ENCODE data around the gene HSF4. TPM values are rescaled to one million over a fixed set of nuclear protein-coding genes. Genes with fewer than 3 reads are reported as not detected.
A peak's percentile ranks its signal among the peaks of the same experiment; 100 is the strongest.

The HSF4 gene
- total RNA-seq, 5 donors from 2014 or later (not counting 1 experiment from before 2014, with no cell fraction given) = 22.3 to 66.3 (median 39.1) TPM

DNA sequence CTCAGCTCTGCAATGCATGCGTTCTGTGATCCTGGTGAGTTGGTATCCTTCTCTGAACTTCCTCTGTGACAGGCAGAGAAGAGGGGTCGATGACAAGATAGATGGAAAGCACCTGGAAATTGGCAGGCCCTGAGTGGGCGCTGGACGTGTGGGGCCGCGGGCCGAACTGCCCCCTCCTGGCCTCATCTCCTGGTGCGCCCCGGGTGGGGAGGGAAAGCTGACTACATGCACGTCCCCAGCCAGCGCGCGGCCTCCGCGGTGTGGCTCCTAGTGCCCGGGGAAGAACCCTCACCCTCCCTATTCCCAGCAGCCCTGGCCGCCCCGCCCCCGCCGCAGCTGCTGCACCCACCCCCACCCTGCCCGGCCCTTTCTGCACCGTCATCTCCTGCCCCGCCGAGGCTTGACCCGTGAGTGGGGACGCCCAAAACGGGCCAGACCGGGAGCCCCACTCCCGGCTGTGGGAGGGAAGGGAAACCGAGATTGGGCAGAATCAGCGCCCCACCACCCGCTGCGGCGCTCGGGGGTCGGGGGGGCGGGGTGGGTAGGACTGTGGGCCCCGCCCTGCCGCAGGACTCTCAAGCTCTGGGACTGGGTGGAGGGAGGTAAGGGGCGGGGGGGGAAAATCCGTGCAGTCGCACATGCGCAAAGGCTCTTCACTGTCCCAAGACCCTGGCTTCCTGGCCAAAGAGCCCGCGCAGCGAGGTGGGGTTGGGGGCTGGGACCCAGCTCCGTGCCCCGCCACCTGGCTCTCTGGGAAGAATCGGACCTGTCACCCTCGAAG, 5.8 kb downstream of the HSF4 start, which contains the start of gene NOL3:
TSS of gene NOL3 (plus strand) at position 371 of the 781 bp plus-strand sequence.
- Histone ChIP-seq H3K4me1 (ENCODE audit: control insufficient read depth in 1 of 2, extremely low read depth in 1 of 2, insufficient read depth in 2 of 2, low read length in 2 of 2) (peaks cover 3 to 55% of the 10 kb centered on the region in 2 experiments), H3K9me3 (no peaks in the 10 kb centered on the region), H3K27me3 (replicated peaks in 1 of 2; ENCODE audit: control insufficient read depth in 2 of 2, extremely low read depth in 1 of 2, insufficient read depth in 2 of 2, low read length in 1 of 2) (peaks cover 17 to 96% of the 10 kb centered on the region in 2 experiments), H3K36me3 (ENCODE audit: control insufficient read depth in 2 of 2, extremely low read depth in 1 of 2, insufficient read depth in 1 of 2, low read length in 1 of 2) (no peaks in the 10 kb centered on the region), H3K27ac (ENCODE audit: low read length) (no peak within 1 kb of the TSS), H3K4me3 (ENCODE audit: control insufficient read depth in 1 of 2, extremely low read depth in 1 of 2, low read length in 1 of 2) (peak within 1 kb of the TSS; percentile 23 to 24)
- Mint-ChIP-seq H3K36me3 (no peaks in the 10 kb centered on the region), H3K27me3 (peaks cover 52 to 73% of the 10 kb centered on the region in 2 donors), H3K27ac (peak within 1 kb of the TSS in 1 of 2 donors; percentile 48), H3K4me1 (peaks cover 24 to 51% (median 25%) of the 10 kb centered on the region in 3 donors), H3K4me3 (peak within 1 kb of the TSS; percentile 41 to 75 (median 57)), H3K9me3 (no peaks in the 10 kb centered on the region)
- CTCF ChIA-PET = interaction anchor here in 1 of 2 donors (0.6 kb wide), 1 partner anchor 226 kb away, joined by 3 read pairs; no protein-coding TSS in a partner anchor
- ATAC-seq (replicated peaks in 1 of 4) (no peak), DNase-seq (no peak)
- POLR2A ChIA-PET = no interaction called here
- WGBS (ENCODE audit: insufficient coverage) = 6% methylated on average over 27 of the region's 50 CpGs

DNA sequence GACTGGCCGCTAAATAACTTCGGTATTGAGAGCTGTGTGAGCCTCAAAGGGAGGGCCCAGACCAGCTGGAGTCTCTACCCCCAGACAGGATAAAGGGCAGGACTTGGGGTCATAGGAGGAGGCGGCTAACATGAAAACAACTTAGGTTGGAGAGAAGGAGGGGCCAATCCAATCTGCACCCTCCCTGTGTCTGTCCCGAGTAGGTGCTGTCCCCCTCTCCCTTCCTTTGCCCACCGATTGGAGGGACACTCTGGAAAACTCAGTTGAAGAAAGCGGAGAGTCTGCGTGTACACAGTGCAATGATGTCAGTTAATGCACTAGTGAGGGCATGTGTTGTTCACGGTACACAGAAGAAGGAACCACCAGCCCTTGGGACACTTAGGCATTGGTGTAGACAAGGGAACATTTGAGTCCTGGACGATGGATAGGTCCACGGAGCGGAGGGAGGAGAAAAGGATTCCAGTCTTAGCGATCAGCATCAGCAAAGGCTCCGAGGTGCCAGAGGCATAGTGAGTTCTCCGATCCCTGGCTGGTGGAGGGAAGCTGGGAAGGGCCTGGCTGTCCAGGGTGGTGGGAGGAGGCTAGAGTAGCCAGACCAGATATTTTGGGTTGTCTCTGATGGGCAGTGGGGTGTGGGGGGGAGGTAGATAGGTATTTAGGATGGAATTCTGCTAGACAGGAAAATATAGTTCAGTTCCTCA, 6.6 kb downstream of the HSF4 start:
- peaks cover 52 to 69% of the 10 kb centered on the region in 2 donors for H3K27me3 Mint-ChIP-seq
- peaks cover 25 to 49% (median 25%) of the 10 kb centered on the region in 3 donors for H3K4me1 Mint-ChIP-seq
- peak overlapping the region in 1 of 3 donors; percentile 7 for H3K4me3 Mint-ChIP-seq
- Histone ChIP-seq H3K27me3 (replicated peaks in 1 of 2; ENCODE audit: control insufficient read depth in 2 of 2, extremely low read depth in 1 of 2, insufficient read depth in 2 of 2, low read length in 1 of 2) (peaks cover 19 to 93% of the 10 kb centered on the region in 2 experiments), H3K9me3 (no peaks in the 10 kb centered on the region), H3K4me1 (ENCODE audit: control insufficient read depth in 1 of 2, extremely low read depth in 1 of 2, insufficient read depth in 2 of 2, low read length in 2 of 2) (peaks cover 3 to 52% of the 10 kb centered on the region in 2 experiments), H3K27ac (ENCODE audit: low read length) (no peak overlapping the region), H3K4me3 (ENCODE audit: control insufficient read depth in 1 of 2, extremely low read depth in 1 of 2, low read length in 1 of 2) (no peak overlapping the region), H3K36me3 (ENCODE audit: control insufficient read depth in 2 of 2, extremely low read depth in 1 of 2, insufficient read depth in 1 of 2, low read length in 1 of 2) (no peaks in the 10 kb centered on the region)
- POLR2A ChIA-PET = no interaction called here
- H3K27ac Mint-ChIP-seq = peak overlapping the region in 1 of 2 donors; percentile 48
- no peak for DNase-seq
- no peaks in the 10 kb centered on the region for H3K36me3 Mint-ChIP-seq
- CTCF ChIA-PET = no interaction called here
- no peak for ATAC-seq (replicated peaks in 1 of 4)
- 84% methylated on average over 8 of the region's 14 CpGs for WGBS (ENCODE audit: insufficient coverage)
- H3K9me3 Mint-ChIP-seq = no peaks in the 10 kb centered on the region

DNA sequence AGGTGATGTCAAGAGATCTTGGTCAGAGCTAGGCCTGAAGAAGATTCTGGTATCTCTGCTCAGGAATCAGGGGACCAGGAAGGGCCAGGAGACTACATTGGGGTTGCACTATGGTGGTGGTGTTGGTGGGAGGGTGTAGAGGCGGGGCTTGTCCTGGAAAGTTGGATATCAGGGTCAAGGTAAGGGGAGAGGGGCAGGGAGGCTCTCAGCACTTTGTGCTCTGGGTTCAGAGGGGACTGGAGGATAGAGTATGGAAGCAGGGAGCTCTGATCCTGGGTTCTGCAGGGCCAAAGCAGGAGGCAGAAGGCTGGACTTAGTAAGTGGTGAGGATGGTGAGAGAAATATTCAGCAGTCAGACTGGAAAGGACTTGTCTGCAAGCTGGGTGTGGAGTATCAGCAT, 8.8 kb downstream of the HSF4 start:
- ChIA-PET POLR2A (no interaction called here), CTCF (interaction anchor here (0.5 to 2.0 kb wide), 4 partner anchors 13 to 154 kb away, joined by 4 to 7 read pairs (median 5); partner anchors contain the start of genes FBXL8 (in 1 of the 2) and TRADD (in 1 of the 2))
- Mint-ChIP-seq H3K27me3 (peaks cover 46 to 58% of the 10 kb centered on the region in 2 donors), H3K27ac (peak overlapping the region; percentile 39 to 65), H3K4me1 (peaks cover 30 to 55% (median 32%) of the 10 kb centered on the region in 3 donors), H3K9me3 (no peaks in the 10 kb centered on the region), H3K36me3 (no peaks in the 10 kb centered on the region), H3K4me3 (peak overlapping the region; percentile 74 to 87 (median 79))
- peaks cover 25 to 86% of the 10 kb centered on the region in 2 experiments for H3K27me3 ChIP-seq (replicated peaks in 1 of 2; ENCODE audit: control insufficient read depth in 2 of 2, extremely low read depth in 1 of 2, insufficient read depth in 2 of 2, low read length in 1 of 2)
- peaks cover 3 to 63% of the 10 kb centered on the region in 2 experiments for H3K4me1 ChIP-seq (ENCODE audit: control insufficient read depth in 1 of 2, extremely low read depth in 1 of 2, insufficient read depth in 2 of 2, low read length in 2 of 2)
- 100% methylated on average over 1 of the region's 1 CpG for WGBS (ENCODE audit: insufficient coverage)
- ATAC-seq (replicated peaks in 1 of 4) (no peak), DNase-seq (no peak)
- no peak overlapping the region for H3K27ac ChIP-seq (ENCODE audit: low read length)
- H3K4me3 ChIP-seq (ENCODE audit: control insufficient read depth in 1 of 2, extremely low read depth in 1 of 2, low read length in 1 of 2) = peak overlapping the region; percentile 44 to 55
- H3K36me3 ChIP-seq (ENCODE audit: control insufficient read depth in 2 of 2, extremely low read depth in 1 of 2, insufficient read depth in 1 of 2, low read length in 1 of 2) = no peaks in the 10 kb centered on the region
- H3K9me3 ChIP-seq = no peaks in the 10 kb centered on the region

DNA sequence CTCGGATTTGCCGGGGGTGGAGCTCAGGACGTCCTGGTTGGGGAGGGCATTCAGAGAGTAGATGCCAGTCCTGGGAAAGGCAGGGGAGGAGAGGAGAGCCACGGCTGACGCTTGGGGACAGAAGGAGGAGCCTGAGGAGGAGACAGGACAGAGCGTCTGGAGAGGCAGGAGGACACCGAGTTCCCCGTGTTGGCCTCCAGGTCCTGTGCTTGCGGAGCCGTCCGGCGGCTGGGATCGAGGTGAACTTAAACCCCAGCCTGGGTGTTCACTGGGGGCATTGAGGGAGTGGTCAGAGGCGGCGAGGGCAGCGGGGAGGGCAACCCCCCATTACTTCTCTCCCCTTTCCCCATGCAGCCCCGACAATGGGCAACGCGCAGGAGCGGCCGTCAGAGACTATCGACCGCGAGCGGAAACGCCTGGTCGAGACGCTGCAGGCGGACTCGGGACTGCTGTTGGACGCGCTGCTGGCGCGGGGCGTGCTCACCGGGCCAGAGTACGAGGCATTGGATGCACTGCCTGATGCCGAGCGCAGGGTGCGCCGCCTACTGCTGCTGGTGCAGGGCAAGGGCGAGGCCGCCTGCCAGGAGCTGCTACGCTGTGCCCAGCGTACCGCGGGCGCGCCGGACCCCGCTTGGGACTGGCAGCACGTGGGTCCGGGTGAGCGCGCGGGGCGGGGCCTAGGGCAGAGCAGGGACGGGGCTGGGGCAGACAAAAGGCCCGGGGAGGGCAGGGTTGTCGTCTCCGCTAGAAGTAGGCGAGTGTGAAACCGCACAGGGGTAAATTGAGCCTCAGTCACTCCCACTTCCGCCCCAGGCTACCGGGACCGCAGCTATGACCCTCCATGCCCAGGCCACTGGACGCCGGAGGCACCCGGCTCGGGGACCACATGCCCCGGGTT, 9.5 kb downstream of the HSF4 start:
- peak in 31 of 35 experiments; percentile 36 to 78 (median 54) for DNase-seq
- Histone ChIP-seq H3K27me3 (replicated peaks in 1 of 2; ENCODE audit: control insufficient read depth in 2 of 2, extremely low read depth in 1 of 2, insufficient read depth in 2 of 2, low read length in 1 of 2) (peaks cover 25 to 85% of the 10 kb centered on the region in 2 experiments), H3K4me3 (ENCODE audit: control insufficient read depth in 1 of 2, extremely low read depth in 1 of 2, low read length in 1 of 2) (peak overlapping the region; percentile 44 to 55), H3K36me3 (ENCODE audit: control insufficient read depth in 2 of 2, extremely low read depth in 1 of 2, insufficient read depth in 1 of 2, low read length in 1 of 2) (no peaks in the 10 kb centered on the region), H3K9me3 (no peaks in the 10 kb centered on the region), H3K27ac (ENCODE audit: low read length) (peak overlapping the region; percentile 41), H3K4me1 (ENCODE audit: control insufficient read depth in 1 of 2, extremely low read depth in 1 of 2, insufficient read depth in 2 of 2, low read length in 2 of 2) (peaks cover 3 to 63% of the 10 kb centered on the region in 2 experiments)
- ATAC-seq (replicated peaks in 1 of 4) = peak; percentile 79 to 85 (median 84)
- no peaks in the 10 kb centered on the region for H3K9me3 Mint-ChIP-seq
- peaks cover 32 to 59% (median 37%) of the 10 kb centered on the region in 3 donors for H3K4me1 Mint-ChIP-seq
- H3K4me3 Mint-ChIP-seq = peak overlapping the region; percentile 74 to 87 (median 79)
- peak overlapping the region; percentile 8 to 65 for H3K27ac Mint-ChIP-seq
- POLR2A ChIA-PET = no interaction called here
- no peaks in the 10 kb centered on the region for H3K36me3 Mint-ChIP-seq
- 1% methylated on average over 58 of the region's 71 CpGs for WGBS (ENCODE audit: insufficient coverage)
- H3K27me3 Mint-ChIP-seq = peaks cover 47 to 55% of the 10 kb centered on the region in 2 donors
- CTCF ChIA-PET = interaction anchor here (0.5 to 2.0 kb wide), 5 partner anchors 14 to 155 kb away, joined by 3 to 7 read pairs (median 4); partner anchors contain the start of genes B3GNT9 (in 1 of the 2), FBXL8 (in 1 of the 2) and TRADD (in 1 of the 2)

DNA sequence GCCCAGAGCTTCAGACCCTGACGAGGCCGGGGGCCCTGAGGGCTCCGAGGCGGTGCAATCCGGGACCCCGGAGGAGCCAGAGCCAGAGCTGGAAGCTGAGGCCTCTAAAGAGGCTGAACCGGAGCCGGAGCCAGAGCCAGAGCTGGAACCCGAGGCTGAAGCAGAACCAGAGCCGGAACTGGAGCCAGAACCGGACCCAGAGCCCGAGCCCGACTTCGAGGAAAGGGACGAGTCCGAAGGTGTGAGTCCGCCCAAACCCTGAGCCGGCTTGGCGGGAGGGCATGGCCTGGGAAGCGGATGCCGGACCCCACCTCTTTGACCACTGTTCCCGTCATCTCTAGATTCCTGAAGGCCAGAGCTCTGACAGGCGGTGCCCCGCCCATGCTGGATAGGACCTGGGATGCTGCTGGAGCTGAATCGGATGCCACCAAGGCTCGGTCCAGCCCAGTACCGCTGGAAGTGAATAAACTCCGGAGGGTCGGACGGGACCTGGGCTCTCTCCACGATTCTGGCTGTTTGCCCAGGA, 10.2 kb downstream of the HSF4 start:
- Histone ChIP-seq H3K4me3 (ENCODE audit: control insufficient read depth in 1 of 2, extremely low read depth in 1 of 2, low read length in 1 of 2) (peak overlapping the region; percentile 44 to 55), H3K27me3 (replicated peaks in 1 of 2; ENCODE audit: control insufficient read depth in 2 of 2, extremely low read depth in 1 of 2, insufficient read depth in 2 of 2, low read length in 1 of 2) (peaks cover 23 to 84% of the 10 kb centered on the region in 2 experiments), H3K4me1 (ENCODE audit: control insufficient read depth in 1 of 2, extremely low read depth in 1 of 2, insufficient read depth in 2 of 2, low read length in 2 of 2) (peaks cover 3 to 60% of the 10 kb centered on the region in 2 experiments), H3K9me3 (no peaks in the 10 kb centered on the region), H3K27ac (ENCODE audit: low read length) (peak overlapping the region; percentile 41), H3K36me3 (ENCODE audit: control insufficient read depth in 2 of 2, extremely low read depth in 1 of 2, insufficient read depth in 1 of 2, low read length in 1 of 2) (no peaks in the 10 kb centered on the region)
- Mint-ChIP-seq H3K27me3 (peaks cover 41 to 50% of the 10 kb centered on the region in 2 donors), H3K4me3 (peak overlapping the region; percentile 18 to 87 (median 79)), H3K4me1 (peaks cover 26 to 55% (median 35%) of the 10 kb centered on the region in 3 donors), H3K36me3 (no peaks in the 10 kb centered on the region), H3K9me3 (no peaks in the 10 kb centered on the region), H3K27ac (no peak overlapping the region)
- DNase-seq (no peak), ATAC-seq (replicated peaks in 1 of 4) (peak in 2 of 4 experiments; percentile 2)
- 38% methylated on average over 31 of the region's 31 CpGs for WGBS (ENCODE audit: insufficient coverage)
- ChIA-PET POLR2A (no interaction called here), CTCF (interaction anchor here (0.5 to 2.0 kb wide), 6 partner anchors 10 to 221 kb away, joined by 3 to 7 read pairs (median 3); partner anchors contain the start of genes B3GNT9 (in 1 of the 2), FBXL8 (in 1 of the 2) and TRADD (in 1 of the 2))

Data from T-cell (primary cell).